HG03280 (cell line): ENCODE measurements around the gene IGSF9B.

Experiments
- ATAC-seq: cut with Tn5 transposase; IDR thresholded peaks from one replicate; pipeline ENCODE4 v1.9.1; 2021; ENCODE audit warnings: mild to moderate bottlenecking, moderate library complexity; ENCODE audit not compliant: unreplicated experiment

IGSF9B gene

GRCh38 chr11:133902506-133902905 lies 54.3 kb downstream of the IGSF9B start:
- no peak for ATAC-seq

DNA sequence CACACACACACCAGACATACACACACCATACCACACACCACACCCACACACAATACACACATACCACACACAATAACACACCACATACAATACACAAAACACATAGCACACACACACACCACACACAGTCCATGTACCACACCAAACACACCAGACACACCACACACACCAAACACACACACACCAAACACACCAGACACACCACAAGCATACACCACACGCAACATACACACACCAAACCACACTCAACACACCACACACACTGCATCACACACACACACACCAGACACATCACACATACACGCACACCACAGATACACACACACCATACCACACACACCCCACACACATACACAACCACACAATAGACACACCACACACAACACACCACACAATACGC lies 54.8 kb downstream of the IGSF9B start:
- no peak for ATAC-seq

DNA sequence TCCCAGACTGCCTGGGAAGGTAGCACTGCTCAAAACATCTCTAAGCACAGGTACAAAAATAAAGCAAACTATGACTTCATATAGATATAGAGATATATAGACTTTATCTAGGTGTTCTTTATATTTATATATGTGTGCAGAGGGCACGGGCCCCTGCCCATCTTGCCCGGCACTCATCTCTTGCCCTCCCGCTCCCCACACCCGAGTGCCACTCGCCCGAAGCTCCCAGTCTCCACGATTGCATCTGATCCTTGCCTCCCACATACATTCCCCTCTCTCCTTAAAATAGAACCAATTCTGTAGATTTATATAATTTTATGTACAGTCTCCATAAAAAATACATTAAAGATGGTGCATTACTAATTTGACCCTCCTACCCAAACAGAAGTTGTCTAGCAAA lies 55.5 kb downstream of the IGSF9B start:
- no peak for ATAC-seq

DNA sequence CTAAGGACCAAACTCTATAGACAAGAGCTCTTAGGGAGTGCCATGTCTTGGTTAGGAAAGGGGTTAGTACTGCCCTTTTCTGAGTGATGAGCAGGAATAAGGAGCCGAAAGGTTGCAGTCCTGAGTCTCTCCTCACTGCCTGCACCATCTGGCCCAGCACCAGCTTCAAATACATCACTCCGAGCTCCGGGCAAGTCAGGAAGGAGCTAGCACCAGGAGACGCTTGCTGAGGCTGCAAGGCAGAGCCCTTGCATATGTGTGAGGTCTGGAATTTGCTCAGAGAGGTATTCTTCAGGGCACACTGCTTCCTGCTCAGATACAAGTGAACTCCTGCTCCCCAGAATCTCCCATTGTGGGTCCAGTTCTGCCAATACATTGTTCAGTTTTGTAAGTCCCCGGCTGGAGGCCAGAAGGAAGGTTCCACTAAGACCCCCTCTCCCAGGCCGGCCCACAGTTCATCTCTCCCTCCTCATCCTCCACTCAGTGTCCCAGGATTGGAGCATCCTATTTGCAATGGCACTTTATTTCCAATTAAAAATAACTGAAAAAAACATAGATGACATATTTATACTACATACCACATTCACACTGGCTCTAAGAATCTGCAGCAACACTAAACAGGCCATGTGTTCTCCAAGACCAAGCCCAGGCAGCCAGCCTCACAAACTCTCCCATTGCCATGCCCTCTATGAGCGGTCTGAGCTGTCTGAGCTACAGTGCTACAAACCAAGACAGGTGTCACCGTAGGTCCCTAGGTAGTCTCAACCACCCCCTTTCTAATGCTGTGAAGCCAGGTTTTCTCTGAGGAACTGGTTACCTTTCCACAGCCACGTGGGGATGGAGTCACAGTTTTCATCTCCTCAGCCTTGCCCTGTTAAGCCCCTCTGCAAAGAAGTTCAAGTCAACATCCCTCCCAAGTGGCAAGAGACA lies 56.3 kb downstream of the IGSF9B start:
- ATAC-seq, result no peak

DNA sequence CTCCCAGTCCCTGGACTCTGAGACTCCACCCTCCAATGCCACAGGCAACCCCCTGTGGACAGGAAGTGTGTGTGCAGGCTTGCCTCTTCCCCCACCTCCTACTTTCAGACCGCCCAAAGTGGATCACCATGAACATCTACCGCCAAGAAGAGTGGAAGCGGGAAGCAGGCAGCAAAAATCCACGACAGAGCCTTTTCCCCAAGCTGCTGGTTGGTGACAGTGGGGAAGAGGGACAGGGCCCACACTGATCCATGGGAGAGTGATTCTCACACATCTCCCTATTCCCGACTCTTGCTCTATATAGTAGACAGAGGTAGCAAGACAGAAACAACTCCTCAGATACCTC lies 58.0 kb downstream of the IGSF9B start:
- no peak for ATAC-seq

GRCh38 chr11:133898031-133898769 lies 58.6 kb downstream of the IGSF9B start:
- peak; percentile 45 for ATAC-seq

DNA sequence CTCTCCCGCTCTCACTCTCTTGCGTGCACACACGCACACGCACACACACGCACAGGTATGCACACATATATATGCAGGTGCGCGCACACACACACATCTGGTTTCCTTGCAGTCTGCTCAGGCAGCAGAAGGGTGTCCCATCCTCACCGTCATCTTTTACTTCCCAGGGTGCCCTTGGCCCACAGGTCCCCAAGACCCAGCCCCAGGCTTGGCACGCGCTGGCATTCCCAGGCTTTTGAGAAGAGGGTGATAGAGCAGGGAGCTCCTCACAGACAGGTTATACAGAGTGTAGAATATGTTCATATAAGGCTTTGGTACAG lies 59.5 kb downstream of the IGSF9B start:
- no peak for ATAC-seq

- ATAC-seq, result no peak
These were observed 60.0 kb downstream of the IGSF9B start for GRCh38 chr11:133896642-133897330.

- no peak for ATAC-seq
These were observed 60.7 kb downstream of the IGSF9B start for GRCh38 chr11:133896028-133896427.

- ATAC-seq, result no peak
These were observed 61.2 kb downstream of the IGSF9B start for GRCh38 chr11:133895551-133895950.

GRCh38 chr11:133895061-133895479 lies 61.7 kb downstream of the IGSF9B start:
- ATAC-seq, result no peak

DNA sequence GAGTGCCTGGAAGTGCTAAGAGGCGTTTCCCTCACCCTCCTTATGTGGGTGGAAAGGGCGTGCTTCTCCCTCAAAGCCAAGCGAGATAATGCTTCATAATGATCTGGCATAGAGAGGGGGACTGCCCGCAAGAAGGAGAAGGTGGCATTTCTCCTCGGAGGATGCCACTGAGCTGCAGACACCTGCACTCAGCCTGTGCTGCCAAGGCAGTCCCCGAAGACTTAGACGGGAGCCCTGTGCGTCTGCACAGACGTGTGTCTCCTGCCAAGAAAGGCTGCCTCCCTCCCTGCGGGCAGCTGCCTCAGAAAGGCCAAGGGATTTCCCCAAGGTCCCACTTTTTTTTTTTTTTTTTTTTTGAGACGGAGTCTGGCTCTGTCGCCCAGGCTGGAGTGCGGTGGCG lies 63.4 kb downstream of the IGSF9B start:
- ATAC-seq, result no peak

GRCh38 chr11:133892584-133893380 lies 64.0 kb downstream of the IGSF9B start:
- no peak for ATAC-seq

DNA sequence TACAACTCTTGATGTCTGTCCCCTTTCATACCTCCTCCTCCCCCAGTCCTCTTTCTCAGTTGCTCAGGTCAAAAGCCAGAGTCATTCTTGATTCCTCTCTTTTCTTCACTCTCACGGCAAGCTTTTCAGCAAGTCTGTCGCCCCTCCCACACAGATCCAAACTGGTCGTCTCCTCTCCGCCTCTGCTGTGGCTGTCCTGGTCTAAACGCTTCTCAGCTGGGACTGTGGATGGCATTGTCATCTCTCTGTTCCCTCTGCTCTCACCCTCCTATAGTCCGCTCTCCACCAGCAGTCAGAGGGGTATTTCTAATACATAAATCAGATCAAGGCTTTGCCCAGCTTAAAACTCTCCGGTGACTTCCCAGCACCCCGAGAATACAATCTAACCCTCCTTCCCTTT lies 64.6 kb downstream of the IGSF9B start:
- no peak for ATAC-seq

DNA sequence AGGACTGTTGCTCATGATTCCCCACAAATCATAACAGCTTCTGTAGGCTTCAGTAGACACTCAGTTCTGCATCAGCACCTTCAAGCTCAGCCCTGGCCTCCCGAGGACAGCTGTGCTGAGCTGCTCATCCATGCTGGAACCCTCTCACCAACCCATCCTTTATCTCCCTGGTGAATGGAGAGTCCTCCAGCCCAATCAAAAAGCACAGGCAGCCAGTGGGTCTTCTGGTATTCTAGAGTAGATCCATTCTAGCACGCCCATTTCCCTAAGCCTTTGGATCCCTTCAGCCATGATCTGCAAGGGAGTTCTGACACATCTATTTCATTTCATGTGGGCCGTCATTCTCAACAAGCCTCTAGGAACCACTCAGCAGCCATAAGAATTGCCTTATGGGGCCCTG lies 66.9 kb downstream of the IGSF9B start:
- ATAC-seq, result no peak

GRCh38 chr11:133889188-133889587 lies 67.6 kb downstream of the IGSF9B start:
- ATAC-seq, result no peak

DNA sequence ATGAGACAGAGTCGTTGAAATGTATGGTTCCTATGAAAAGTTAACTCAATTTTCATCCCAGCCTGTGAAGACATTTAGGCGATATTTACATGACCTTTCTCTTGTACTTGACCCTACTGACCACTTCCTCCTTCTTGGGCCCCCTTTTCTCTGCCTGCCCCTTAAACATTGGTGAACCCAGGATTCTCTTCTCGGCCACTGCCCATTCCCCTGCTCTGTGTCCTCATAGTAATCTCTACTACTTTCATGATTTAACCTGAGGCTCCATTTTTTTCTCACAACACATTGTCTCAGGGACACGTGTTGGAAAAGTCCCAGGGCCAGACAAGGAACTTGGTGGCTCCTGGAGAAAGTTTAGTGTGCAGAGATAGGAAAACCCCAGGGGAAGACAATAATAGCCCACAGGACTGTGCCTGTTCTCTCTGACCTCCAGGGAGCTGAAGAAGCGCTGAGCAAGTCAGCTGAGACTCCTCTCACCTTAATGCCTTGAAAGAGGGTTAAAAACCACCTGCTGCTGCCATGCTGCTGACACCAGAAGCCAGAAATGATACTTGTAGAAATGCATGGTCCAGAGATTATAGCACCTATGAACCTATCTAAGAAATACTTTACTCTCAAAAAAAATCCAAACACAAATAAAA lies 69.0 kb downstream of the IGSF9B start:
- no peak for ATAC-seq

DNA sequence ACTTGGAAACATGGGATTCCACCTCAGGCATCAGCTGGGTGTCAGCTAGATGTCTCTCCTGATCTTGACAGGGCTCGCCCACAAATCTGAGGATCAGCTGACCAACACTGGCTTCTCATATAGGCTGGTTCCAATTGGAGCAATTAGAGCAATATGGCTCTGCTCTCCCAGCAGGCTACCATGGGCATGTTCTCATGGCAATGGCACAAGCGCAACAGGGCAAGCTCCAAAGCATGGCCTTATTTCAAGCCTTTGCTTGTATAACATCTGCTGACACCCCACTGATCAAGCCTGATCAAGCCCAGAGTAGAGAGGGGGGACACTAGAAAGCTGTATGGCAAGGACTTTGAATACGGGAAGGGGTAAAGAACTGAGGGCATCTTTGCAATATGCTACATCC lies 70.7 kb downstream of the IGSF9B start:
- no peak for ATAC-seq

- ATAC-seq, result no peak
These were observed 84.6 kb downstream of the IGSF9B start for GRCh38 chr11:133872160-133872559.

DNA sequence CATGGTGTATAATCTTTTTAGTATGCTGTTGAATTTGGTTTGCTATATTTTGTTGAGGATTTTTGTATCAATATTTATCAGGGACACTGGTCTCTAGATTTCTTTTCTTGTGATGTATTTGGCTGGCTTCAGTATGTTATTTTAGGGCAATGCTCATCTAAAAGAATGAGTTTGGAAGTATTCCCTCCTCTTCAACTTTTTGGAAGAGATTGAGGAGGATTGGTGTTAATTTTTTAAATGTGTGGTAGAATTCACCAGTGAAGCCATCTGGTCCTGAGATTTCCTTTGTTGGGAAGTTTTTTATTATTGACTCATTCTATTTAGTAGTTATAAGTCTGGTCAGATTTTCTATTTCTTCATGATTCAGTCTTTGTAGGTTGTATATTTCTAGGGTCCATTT lies 89.3 kb downstream of the IGSF9B start:
- no peak for ATAC-seq

DNA sequence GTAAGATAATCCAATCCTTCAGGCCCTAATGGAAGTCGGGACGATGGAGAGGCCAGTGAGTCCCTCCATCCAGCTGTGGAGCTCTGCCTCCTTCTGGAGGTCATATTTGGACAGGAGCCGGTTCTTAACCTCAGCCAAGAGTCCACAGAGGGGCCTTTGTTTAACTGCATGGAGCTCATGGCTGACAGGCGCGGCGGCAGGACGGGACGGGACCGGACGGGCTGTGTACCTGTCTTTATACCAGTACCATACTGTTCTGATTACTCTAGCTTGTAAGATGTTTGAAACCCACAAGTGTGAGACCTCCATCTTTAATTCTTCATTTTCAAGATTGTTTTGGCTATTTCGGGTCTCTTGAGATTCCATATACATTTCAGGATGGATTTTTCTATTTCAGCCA lies 91.3 kb downstream of the IGSF9B start:
- ATAC-seq, result no peak
